HG03354 (cell line): ENCODE results near the gene BTBD9.
"Not testable (repeated sequence)": the region's sequence is repeated elsewhere in the genome, so short reads cannot be mapped to it uniquely, and the experiment has no call there.

Experiments
- ATAC-seq: cut with Tn5 transposase; IDR thresholded peaks from one replicate; pipeline ENCODE4 v1.9.1; 2021; ENCODE audit warnings: mild to moderate bottlenecking; ENCODE audit not compliant: unreplicated experiment, poor library complexity, severe bottlenecking

The BTBD9 gene

GRCh38 chr6:38150021-38150420 lies 489.7 kb downstream of the BTBD9 start:
- no peak for ATAC-seq

- no peak for ATAC-seq
Observed at GRCh38 chr6:38149531-38149930, 490.2 kb downstream of the BTBD9 start.

GRCh38 chr6:38148606-38149005 lies 491.1 kb downstream of the BTBD9 start:
- ATAC-seq = no peak

- no peak for ATAC-seq
Observed at GRCh38 chr6:38146734-38147027, 493.0 kb downstream of the BTBD9 start.

GRCh38 chr6:38146021-38146733 lies 493.6 kb downstream of the BTBD9 start:
- ATAC-seq = no peak

GRCh38 chr6:38144365-38144945 lies 495.3 kb downstream of the BTBD9 start:
- ATAC-seq = no peak

- no peak for ATAC-seq
Observed at GRCh38 chr6:38143191-38144150, 496.3 kb downstream of the BTBD9 start.

GRCh38 chr6:38142178-38142902 lies 497.4 kb downstream of the BTBD9 start:
- no peak for ATAC-seq

GRCh38 chr6:38141716-38142115 lies 498.0 kb downstream of the BTBD9 start:
- ATAC-seq = no peak

- no peak for ATAC-seq
Observed at GRCh38 chr6:38141085-38141484, 498.6 kb downstream of the BTBD9 start.

GRCh38 chr6:38138374-38138773 lies 501.4 kb downstream of the BTBD9 start:
- no peak for ATAC-seq

GRCh38 chr6:38137608-38138265 lies 502.0 kb downstream of the BTBD9 start:
- no peak for ATAC-seq

GRCh38 chr6:38136547-38136946 lies 503.2 kb downstream of the BTBD9 start:
- no peak for ATAC-seq

GRCh38 chr6:38134704-38135088 lies 505.0 kb downstream of the BTBD9 start:
- no peak for ATAC-seq

- ATAC-seq = no peak
Observed at GRCh38 chr6:38133932-38134703, 505.6 kb downstream of the BTBD9 start.

GRCh38 chr6:38131527-38131965 lies 508.2 kb downstream of the BTBD9 start:
- no peak for ATAC-seq

GRCh38 chr6:38127284-38127683 lies 512.4 kb downstream of the BTBD9 start:
- no peak for ATAC-seq

- ATAC-seq = not testable (repeated sequence)
Observed at GRCh38 chr6:38124224-38124926, 515.4 kb downstream of the BTBD9 start.
